HepG2 (cell line): ENCODE data around the gene HNRNPL. TPM values are rescaled to one million over a fixed set of nuclear protein-coding genes. Genes with fewer than 3 reads are reported as not detected.

Experiments used
- ATAC-seq: fragments of 200-7000 bp; cut with Tn5 transposase; 3 replicates; pipeline ENCODE4 v1.9.1; 2020; ENCODE audit warnings: mild to moderate bottlenecking, moderate library complexity
- BruUV-seq: library from RNA; stranded (reverse); fragments of 400-500 nt; replicated peaks from 2 replicates; lab custom pipeline; 2021; lab: Mats Ljungman, UMichigan
- CTCF ChIA-PET: fragments of 300-600 bp; formaldehyde crosslinking; extraction: SDS; loops from one replicate; lab custom pipeline; 2021; ENCODE audit warnings: low total read pairs, inconsistent platforms, low intra/inter-chr PET ratio; lab: Yijun Ruan, JAX
- POLR2A ChIA-PET: fragments of 350-600 bp; sonication (Branson Sonifier 250); formaldehyde crosslinking; loops from one replicate; lab custom pipeline; 2020; ENCODE audit warnings: antibody characterized with exemption, inconsistent platforms; lab: Yijun Ruan, JAX
- DNase-seq: peaks from one replicate; pipeline ENCODE4 v3.0.0-alpha.2; 2015; ENCODE audit warnings: low spot score
- FAIRE-seq: peaks from 3 replicates; lab custom pipeline; 2011; peaks lifted over from hg19 to GRCh38; lab: Jason Lieb, UNC
- H2AFZ ChIP-seq: one replicate; pipeline ENCODE4 v1.6.1; 2011; ENCODE audit warnings: low read length, inconsistent platforms
- H3K27ac ChIP-seq: fragments of 300-600 bp; 3 replicates; pipeline ENCODE4 v1.8.0; 2011; ENCODE audit warnings: mixed run types, mild to moderate bottlenecking, mixed read lengths, low read length, inconsistent platforms; ENCODE audit not compliant: insufficient read depth; ENCODE audit errors: extremely low read length
- H3K27me3 ChIP-seq, 2 experiments: fragments of 200-600 bp in 1 of 2; 2 replicates in 1 of 2; 3 replicates in 1 of 2; pipeline versions ENCODE4 v1.6.0 to v1.8.0; 2011; ENCODE audit warnings: low read length in 2 of 2, mild to moderate bottlenecking in 2 of 2, moderate library complexity in 2 of 2, inconsistent platforms in 1 of 2; ENCODE audit not compliant: insufficient read depth in 2 of 2, control insufficient read depth in 1 of 2
- H3K36me3 ChIP-seq, 2 experiments: fragments of 200-600 bp in 1 of 2; replicated peaks in 1 of 2; 2 replicates in 1 of 2; 3 replicates in 1 of 2; pipeline versions ENCODE4 v1.5.1 to v1.8.0; 2011; ENCODE audit warnings: low read length in 2 of 2, inconsistent platforms in 1 of 2; ENCODE audit not compliant: insufficient read depth in 2 of 2, control insufficient read depth in 1 of 2
- H3K4me1 ChIP-seq: 2 replicates; pipeline ENCODE4 v1.5.1; 2012; ENCODE audit warnings: low read length, inconsistent platforms; ENCODE audit not compliant: insufficient read depth
- H3K4me2 ChIP-seq: 2 replicates; pipeline ENCODE4 v1.6.0; 2011; ENCODE audit warnings: low read depth, low read length, inconsistent platforms
- H3K4me3 ChIP-seq, 3 experiments: fragments of 200-600 bp in 1 of 3; sonication (generic), shearing (Covaris generic) in 1 of 3; replicated peaks in 1 of 3; 2 replicates each; pipeline ENCODE4 v1.5.1; 2011 to 2016; ENCODE audit warnings: low read length in 3 of 3, inconsistent platforms in 2 of 3, low read depth in 2 of 3, mild to moderate bottlenecking in 2 of 3, control low read depth in 1 of 3, mixed read lengths in 1 of 3; ENCODE audit not compliant: insufficient read depth in 1 of 3
- H3K79me2 ChIP-seq: one replicate; pipeline ENCODE4 v1.6.1; 2011; ENCODE audit warnings: low read length, inconsistent platforms; ENCODE audit not compliant: insufficient read depth
- H3K9ac ChIP-seq: 2 replicates; pipeline ENCODE4 v1.6.0; 2011; ENCODE audit warnings: mild to moderate bottlenecking, low read depth, low read length, inconsistent platforms; ENCODE audit not compliant: insufficient read depth
- H3K9me3 ChIP-seq: 2 replicates; pipeline ENCODE4 v1.5.1; 2012; ENCODE audit warnings: mild to moderate bottlenecking, low read length
- H4K20me1 ChIP-seq: 2 replicates; pipeline ENCODE4 v1.6.0; 2011; ENCODE audit warnings: inconsistent platforms, mild to moderate bottlenecking, low read length, moderate library complexity; ENCODE audit not compliant: insufficient read depth
- AGO2 ChIP-seq: fragments of 200-400 bp; formaldehyde crosslinking; optimal IDR thresholded peaks from 2 replicates; pipeline ENCODE3; 2017; ENCODE audit warnings: mild to moderate bottlenecking, low read depth, low read length, moderate library complexity
- POLR2AphosphoS2 ChIP-seq: IDR thresholded peaks from 2 replicates; pipeline ENCODE4 v1.6.1; 2011; ENCODE audit warnings: low read depth, low read length, improper control_type of control experiment
- PRDM4 ChIP-seq: sonication (generic); formaldehyde crosslinking; IDR thresholded peaks from 2 replicates; pipeline ENCODE4 v1.9.0; 2021; ENCODE audit warnings: missing genetic modification reagents, borderline replicate concordance
- SOX13 ChIP-seq, 3 experiments: fragments of 450-650 bp in 1 of 3; sonication (generic) in 1 of 3; formaldehyde crosslinking in 1 of 3; IDR thresholded peaks in 2 of 3; conservative IDR thresholded peaks in 1 of 3; 2 replicates each; pipeline versions ENCODE4 v1.5.0 to v1.6.1; 2016 to 2020; ENCODE audit warnings: antibody characterized with exemption in 1 of 3, mild to moderate bottlenecking in 1 of 3, missing compliant biosample characterization in 1 of 3, missing genetic modification reagents in 1 of 3, moderate library complexity in 1 of 3
- TFDP1 ChIP-seq: IDR thresholded peaks from 2 replicates; pipeline ENCODE4 v1.6.1; 2016; ENCODE audit warnings: missing compliant biosample characterization, missing genetic modification reagents, borderline replicate concordance
- ZNF687 ChIP-seq: sonication (generic); formaldehyde crosslinking; IDR thresholded peaks from 2 replicates; pipeline ENCODE4 v1.5.1; 2020; ENCODE audit warnings: mild to moderate bottlenecking, missing genetic modification reagents, moderate library complexity
- WGBS: methylation state at CpG from one replicate; pipeline ENCODE4 v1.1.6; 2017; ENCODE audit warnings: low lambda C conversion rate; 5-methylcytosine and 5-hydroxymethylcytosine counted together
- in situ Hi-C: cut with HindIII; loops from 2 replicates; pipeline ENCODE4 v1.10.0; 2017; ENCODE audit warnings: low pct_unique_long_range_greater_than_20kb; ENCODE audit not compliant: extremely low pct_ligation_motif_present
- intact Hi-C: fragments of 100-400 bp; cut with micrococcal nuclease; formaldehyde crosslinking; loops from one replicate; pipeline ENCODE4 v1.10.0; 2022; ENCODE audit not compliant: unreplicated experiment
- polyA plus RNA-seq, 8 experiments: library from polyadenylated mRNA; depleted of rRNA in 3 of 8; stranded (reverse) in 7 of 8; unstranded in 1 of 8; fragments of >200 nt; fragmentation: Illumina TruSeq in 4 of 8; extraction: Trizol in 4 of 8; gene quantifications; 2 replicates each; pipeline versions ENCODE4 v1.2.1 to v1.2.3, GENCODE V29; 2011 to 2016; ENCODE audit warnings: low read depth in 4 of 8, missing spikeins in 1 of 8, mixed read lengths in 1 of 8; ENCODE audit not compliant: insufficient read depth in 1 of 8
- total RNA-seq, 5 experiments: library from RNA; depleted of rRNA; stranded (reverse); fragments of >200 nt; fragmentation: Illumina TruSeq; extraction: Trizol; gene quantifications; 2 replicates each; pipeline ENCODE4 v1.2.3, GENCODE V29; 2016; ENCODE audit warnings: low read depth in 1 of 5
- TF ChIP-seq, protein P1 (sequence below): IDR thresholded peaks from 2 replicates; pipeline ENCODE4 v1.6.1; 2016
- TF ChIP-seq, protein P2 (sequence below): sonication (generic); formaldehyde crosslinking; IDR thresholded peaks from 2 replicates; pipeline ENCODE4 v1.4.0; 2020; ENCODE audit warnings: missing genetic modification reagents

The HNRNPL gene
- total and polyA plus RNA-seq, 2 of the 13 experiments (the other 11 are each of a cell fraction or from before 2014, with no cell fraction given), result 156 to 278 TPM

DNA sequence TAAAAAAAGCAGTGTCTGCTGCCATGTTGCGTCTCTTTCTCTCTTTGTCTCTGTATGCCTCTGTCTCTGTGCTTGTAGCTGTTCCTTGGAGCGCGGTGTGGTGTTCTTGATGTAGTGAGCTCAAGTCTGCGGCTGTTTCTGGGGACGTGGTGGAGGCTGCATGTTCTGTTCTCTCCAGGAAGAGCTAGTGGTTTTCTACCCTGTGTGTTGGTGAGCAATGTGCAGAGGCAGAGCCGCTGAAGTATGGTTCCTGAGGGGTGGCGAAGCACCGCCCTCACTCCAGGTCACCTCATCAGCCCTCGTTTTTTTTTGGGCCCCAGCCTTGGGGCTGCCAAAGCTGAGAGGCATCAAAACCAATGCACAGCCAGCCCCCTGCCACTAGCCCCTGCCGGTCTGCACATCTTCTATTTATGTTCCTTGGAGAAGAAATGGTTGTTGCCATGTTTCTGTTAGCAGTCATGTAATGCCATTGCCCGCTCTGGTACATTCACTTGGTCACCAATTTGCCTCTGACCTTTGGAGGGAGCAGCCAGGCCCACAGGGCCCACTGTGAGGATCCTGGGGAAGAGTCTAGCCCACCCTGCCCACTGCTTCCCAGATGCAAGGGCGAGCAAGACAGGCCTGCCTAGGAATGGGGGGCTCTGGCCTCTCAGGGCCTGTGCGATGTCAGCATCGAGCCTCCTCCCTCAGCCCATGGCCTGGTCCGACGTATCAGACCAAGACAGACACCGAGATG lies 7.2 kb downstream of the HNRNPL start (continued):
- TF ChIP-seq PRDM4, result no peak
- peak; percentile 86 for TF ChIP-seq AGO2
- TF ChIP-seq, protein P1, sequence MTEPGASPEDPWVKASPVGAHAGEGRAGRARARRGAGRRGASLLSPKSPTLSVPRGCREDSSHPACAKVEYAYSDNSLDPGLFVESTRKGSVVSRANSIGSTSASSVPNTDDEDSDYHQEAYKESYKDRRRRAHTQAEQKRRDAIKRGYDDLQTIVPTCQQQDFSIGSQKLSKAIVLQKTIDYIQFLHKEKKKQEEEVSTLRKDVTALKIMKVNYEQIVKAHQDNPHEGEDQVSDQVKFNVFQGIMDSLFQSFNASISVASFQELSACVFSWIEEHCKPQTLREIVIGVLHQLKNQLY (CRISPR knock-in tag), result no peak
- no peak for TF ChIP-seq TFDP1 (CRISPR knock-in tag)

- Histone ChIP-seq H3K4me3 (no peak overlapping the region), H3K9me3 (no peaks in the 10 kb centered on the region), H3K4me1 (peaks cover 98% of the 10 kb centered on the region), H3K4me2 (no peak overlapping the region), H3K36me3 (peaks cover 56 to 99% of the 10 kb centered on the region in 2 experiments), H4K20me1 (peaks cover 49% of the 10 kb centered on the region), H3K27me3 (no peaks in the 10 kb centered on the region), H3K27ac (peak overlapping the region; percentile 14), H2AFZ (no peak overlapping the region), H3K9ac (no peak overlapping the region), H3K79me2 (peaks cover 45% of the 10 kb centered on the region)
- ATAC-seq, result no peak
- DNase-seq, result no peak
- FAIRE-seq, result no peak
- BruUV-seq, result TSS peak; percentile 5
- in situ Hi-C loops (no loop called here), intact Hi-C loops (no loop called here)
- 96% methylated on average over 19 of the region's 19 CpGs for WGBS
- POLR2A ChIA-PET, result interaction anchor here (1.4 to 1.7 kb wide), 2 partner anchors 10 kb away, joined by 4 to 16 read pairs; partner anchors contain the start of gene ECH1
- CTCF ChIA-PET, result no interaction called here
- no peak for TF ChIP-seq ZNF687 (CRISPR knock-in tag)
- TF ChIP-seq POLR2AphosphoS2, result peak; percentile 57; the same call in 1 of the 2 replicates
- TF ChIP-seq, protein P2, sequence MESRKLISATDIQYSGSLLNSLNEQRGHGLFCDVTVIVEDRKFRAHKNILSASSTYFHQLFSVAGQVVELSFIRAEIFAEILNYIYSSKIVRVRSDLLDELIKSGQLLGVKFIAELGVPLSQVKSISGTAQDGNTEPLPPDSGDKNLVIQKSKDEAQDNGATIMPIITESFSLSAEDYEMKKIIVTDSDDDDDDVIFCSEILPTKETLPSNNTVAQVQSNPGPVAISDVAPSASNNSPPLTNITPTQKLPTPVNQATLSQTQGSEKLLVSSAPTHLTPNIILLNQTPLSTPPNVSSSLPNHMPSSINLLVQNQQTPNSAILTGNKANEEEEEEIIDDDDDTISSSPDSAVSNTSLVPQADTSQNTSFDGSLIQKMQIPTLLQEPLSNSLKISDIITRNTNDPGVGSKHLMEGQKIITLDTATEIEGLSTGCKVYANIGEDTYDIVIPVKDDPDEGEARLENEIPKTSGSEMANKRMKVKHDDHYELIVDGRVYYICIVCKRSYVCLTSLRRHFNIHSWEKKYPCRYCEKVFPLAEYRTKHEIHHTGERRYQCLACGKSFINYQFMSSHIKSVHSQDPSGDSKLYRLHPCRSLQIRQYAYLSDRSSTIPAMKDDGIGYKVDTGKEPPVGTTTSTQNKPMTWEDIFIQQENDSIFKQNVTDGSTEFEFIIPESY, result peak; percentile 33; the same call in 1 of the 2 replicates
- no peak for TF ChIP-seq SOX13 (IDR thresholded peaks at IDR 0.05)
- no peak for TF ChIP-seq SOX13 (CRISPR knock-in tag; conservative IDR thresholded peaks at IDR 0.05 in 1 of 2, IDR thresholded peaks at IDR 0.05 in 1 of 2)
Measured at GRCh38 chr19:38841787-38842438, 7.9 kb downstream of the HNRNPL start.
